GM12891 (cell line): ENCODE results near the gene CNTN4.

Experiments used
- PAX5 ChIP-seq: IDR thresholded peaks from 2 replicates; pipeline ENCODE4 v1.6.1; 2011; ENCODE audit warnings: low read length, moderate library complexity, mild to moderate bottlenecking; ENCODE audit not compliant: insufficient read depth, severe bottlenecking
- POLR2A ChIP-seq: IDR thresholded peaks from 2 replicates; pipeline ENCODE4 v1.6.1; 2011; ENCODE audit warnings: low read depth, low read length, control low read depth
- POLR2AphosphoS5 ChIP-seq: IDR thresholded peaks from 2 replicates; pipeline ENCODE4 v1.6.1; 2011; ENCODE audit warnings: low read depth, low read length, control low read depth
- POU2F2 ChIP-seq: IDR thresholded peaks from 2 replicates; pipeline ENCODE4 v1.6.1; 2011; ENCODE audit warnings: low read depth, mild to moderate bottlenecking, control low read depth, low read length, moderate library complexity
- TAF1 ChIP-seq: IDR thresholded peaks from 2 replicates; pipeline ENCODE4 v1.6.1; 2011; ENCODE audit warnings: low read depth, low read length, control low read depth

DNA sequence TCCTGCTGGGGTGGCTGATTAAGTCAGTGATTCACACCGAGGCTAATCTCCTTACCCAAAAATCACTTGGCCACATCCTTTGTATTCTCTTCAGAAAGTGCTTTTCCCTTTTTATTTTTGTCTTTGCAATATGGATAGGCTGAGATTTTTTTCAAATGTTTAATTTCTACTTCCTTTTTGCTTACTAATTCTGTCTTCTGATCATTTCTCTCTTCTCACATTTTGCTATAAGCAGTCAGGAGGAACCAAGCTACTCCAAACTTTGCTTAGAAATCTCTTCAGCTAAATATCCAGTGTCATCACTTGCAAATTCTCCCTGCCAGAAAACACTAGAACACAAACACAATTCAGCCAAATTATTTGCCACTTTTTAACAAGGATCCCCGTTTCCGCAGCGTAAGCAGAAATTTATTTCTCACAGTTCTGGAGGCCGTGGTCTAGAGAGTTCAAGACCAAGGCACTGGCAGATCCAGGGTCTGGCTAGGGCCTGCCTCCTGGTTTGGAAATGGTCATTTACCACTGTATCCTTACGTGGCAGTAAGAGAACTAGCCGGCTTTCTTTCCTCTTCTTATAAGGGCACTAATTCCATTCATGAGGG, 906.6 kb downstream of the CNTN4 start:
- TF ChIP-seq POLR2A (no peak), POLR2AphosphoS5 (no peak), TAF1 (no peak), POU2F2 (no peak), PAX5 (no peak)
